Mucosa of stomach (tissue), 1 donor: Measurements from ENCODE around the gene TERF2IP.

Experiments
- H3K27me3 ChIP-seq: one replicate; pipeline ENCODE4 v1.7.0; 2013; ENCODE audit warnings: mild to moderate bottlenecking, low read length; ENCODE audit not compliant: control insufficient read depth, insufficient read depth
- H3K36me3 ChIP-seq: one replicate; pipeline ENCODE4 v1.7.0; 2013; ENCODE audit warnings: low read length; ENCODE audit not compliant: control insufficient read depth, insufficient read depth
- H3K4me1 ChIP-seq: one replicate; pipeline ENCODE4 v1.7.0; 2013; ENCODE audit warnings: mild to moderate bottlenecking, low read length; ENCODE audit not compliant: control insufficient read depth, insufficient read depth
- H3K4me3 ChIP-seq: one replicate; pipeline ENCODE4 v1.7.0; 2013; ENCODE audit warnings: low read length
- H3K9ac ChIP-seq: one replicate; pipeline ENCODE4 v1.7.0; 2013; ENCODE audit warnings: mild to moderate bottlenecking, low read length, moderate library complexity
- H3K9me3 ChIP-seq: one replicate; pipeline ENCODE4 v1.7.0; 2013; ENCODE audit warnings: mild to moderate bottlenecking, low read length, moderate library complexity; ENCODE audit not compliant: control insufficient read depth
- donor health status: Pancreatic carcinoma.

The TERF2IP gene

DNA sequence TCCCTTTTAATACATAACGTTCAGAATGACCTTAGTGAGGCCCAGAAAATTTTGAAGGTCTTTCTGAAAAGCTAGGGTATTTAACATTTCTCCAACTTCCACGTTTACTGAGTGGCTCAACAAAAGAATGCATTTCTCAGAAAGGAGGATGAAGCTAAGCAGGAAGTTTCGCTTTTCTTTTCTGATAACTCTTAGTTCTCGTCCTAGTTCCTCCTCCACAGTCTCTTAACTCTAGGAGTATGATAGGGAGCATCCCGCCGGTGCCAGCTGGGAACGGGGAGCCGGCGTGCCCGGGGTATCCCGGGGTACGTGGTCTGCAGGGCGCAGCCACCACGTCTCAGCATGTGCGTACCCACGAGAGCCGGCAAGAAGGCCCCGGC lies 471 bp upstream of the TERF2IP start:
- Histone ChIP-seq H3K4me3 (peak overlapping the region; percentile 98), H3K4me1 (peaks cover 17% of the 10 kb centered on the region), H3K9ac (peak overlapping the region; percentile 97), H3K36me3 (no peaks in the 10 kb centered on the region), H3K9me3 (no peaks in the 10 kb centered on the region), H3K27me3 (no peaks in the 10 kb centered on the region)

GRCh38 chr16:75648265-75649076 lies 898 bp downstream of the TERF2IP start:
- Histone ChIP-seq H3K27me3 (no peaks in the 10 kb centered on the region), H3K36me3 (no peaks in the 10 kb centered on the region), H3K9ac (peak overlapping the region; percentile 97), H3K4me1 (peaks cover 17% of the 10 kb centered on the region), H3K4me3 (peak overlapping the region; percentile 98), H3K9me3 (no peaks in the 10 kb centered on the region)

- Histone ChIP-seq H3K4me1 (peaks cover 6% of the 10 kb centered on the region), H3K9me3 (no peaks in the 10 kb centered on the region), H3K9ac (no peak overlapping the region), H3K36me3 (peaks cover 3% of the 10 kb centered on the region), H3K4me3 (no peak overlapping the region), H3K27me3 (no peaks in the 10 kb centered on the region)
Observed at GRCh38 chr16:75653922-75654321, 6.3 kb downstream of the TERF2IP start.

GRCh38 chr16:75658175-75658574 lies 10.6 kb downstream of the TERF2IP start:
- H3K4me1 ChIP-seq = no peaks in the 10 kb centered on the region
- H3K9ac ChIP-seq = no peak overlapping the region
- no peaks in the 10 kb centered on the region for H3K27me3 ChIP-seq
- H3K4me3 ChIP-seq = no peak overlapping the region
- H3K9me3 ChIP-seq = no peaks in the 10 kb centered on the region
- peaks cover 3% of the 10 kb centered on the region for H3K36me3 ChIP-seq

DNA sequence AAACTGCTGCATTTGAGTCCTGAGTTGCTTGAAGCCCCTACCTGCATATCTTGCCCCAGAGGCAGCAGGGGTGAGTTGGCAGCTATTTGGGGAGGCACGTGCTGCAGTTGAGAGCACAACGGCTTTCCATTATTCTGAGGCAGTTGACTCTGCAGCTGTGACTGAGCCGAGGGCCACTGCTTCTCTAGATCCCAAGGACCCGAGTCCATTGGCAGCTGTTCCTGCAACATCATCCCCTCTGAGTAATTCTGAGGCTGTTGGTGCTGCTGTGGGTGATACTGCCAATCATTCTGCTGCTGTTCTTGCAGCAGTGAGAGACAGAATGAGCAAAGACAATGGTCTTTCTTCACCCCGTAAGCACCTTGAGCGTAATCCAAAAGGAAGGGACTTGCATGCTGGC lies 12.7 kb downstream of the TERF2IP start:
- H3K4me3 ChIP-seq = no peak overlapping the region
- H3K27me3 ChIP-seq = no peaks in the 10 kb centered on the region
- H3K36me3 ChIP-seq = no peaks in the 10 kb centered on the region
- no peaks in the 10 kb centered on the region for H3K4me1 ChIP-seq
- no peaks in the 10 kb centered on the region for H3K9me3 ChIP-seq
- H3K9ac ChIP-seq = no peak overlapping the region

DNA sequence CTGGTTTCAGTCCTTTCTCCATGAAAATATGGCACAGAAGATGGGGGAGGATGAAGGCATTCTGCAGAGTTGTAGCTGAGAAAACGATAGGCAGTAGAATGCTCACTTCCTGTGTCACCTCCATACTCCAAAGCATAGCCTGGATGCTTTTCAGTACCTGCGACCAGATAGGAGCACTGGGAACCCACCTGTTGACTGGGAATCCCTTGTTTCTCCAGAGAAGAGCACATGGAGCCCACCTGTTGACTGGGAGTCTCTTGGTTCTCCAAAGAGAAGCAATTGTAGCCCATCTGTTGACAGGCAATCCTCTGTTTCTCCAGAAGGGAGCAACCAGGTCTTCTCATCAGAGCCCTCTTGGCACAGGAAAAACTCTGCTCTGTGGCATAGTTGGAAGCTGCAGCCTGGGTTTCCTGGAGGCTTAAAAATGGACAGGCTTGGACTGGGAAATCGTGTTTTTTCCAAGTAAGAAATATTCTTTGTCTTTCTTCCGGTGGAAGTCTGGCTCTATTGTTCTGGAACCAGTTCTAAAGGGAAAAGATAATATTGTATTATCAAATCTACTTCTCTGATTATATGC lies 13.2 kb downstream of the TERF2IP start:
- Histone ChIP-seq H3K36me3 (no peaks in the 10 kb centered on the region), H3K4me1 (no peaks in the 10 kb centered on the region), H3K4me3 (no peak overlapping the region), H3K9ac (no peak overlapping the region), H3K9me3 (no peaks in the 10 kb centered on the region), H3K27me3 (no peaks in the 10 kb centered on the region)

DNA sequence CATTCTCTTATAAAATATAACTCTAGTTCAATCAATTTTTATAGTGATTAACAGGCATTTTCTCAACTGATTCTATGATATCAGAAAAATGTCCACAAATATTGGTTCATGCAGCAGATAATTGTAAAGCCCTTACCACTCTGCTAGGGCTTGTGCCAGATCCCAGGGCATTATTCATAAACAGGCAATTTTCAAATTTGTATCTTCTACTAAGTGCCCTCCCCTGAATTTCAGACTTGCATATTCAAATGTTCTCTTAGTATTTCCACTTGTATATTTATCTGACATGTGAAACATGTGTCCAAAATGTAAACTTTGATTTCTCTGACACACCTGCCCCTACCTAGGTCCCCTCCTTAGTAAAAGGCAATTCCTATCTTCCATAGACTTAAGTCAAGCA lies 19.9 kb downstream of the TERF2IP start:
- Histone ChIP-seq H3K27me3 (no peaks in the 10 kb centered on the region), H3K4me1 (no peaks in the 10 kb centered on the region), H3K9me3 (no peaks in the 10 kb centered on the region), H3K4me3 (no peak overlapping the region), H3K9ac (no peak overlapping the region), H3K36me3 (no peaks in the 10 kb centered on the region)

- H3K27me3 ChIP-seq = peaks cover 31% of the 10 kb centered on the region
- H3K4me3 ChIP-seq = no peak within 1 kb of the TSS
- H3K9me3 ChIP-seq = no peaks in the 10 kb centered on the region
- peaks cover 6% of the 10 kb centered on the region for H3K4me1 ChIP-seq
- H3K9ac ChIP-seq = no peak within 1 kb of the TSS
- H3K36me3 ChIP-seq = no peaks in the 10 kb centered on the region
Observed at GRCh38 chr16:75676909-75677308, 29.3 kb downstream of the TERF2IP start, which contains the start of gene CPHXL2. TSS of gene CPHXL2 (minus strand) at chr16:75677009. CDS start at chr16:75676999, 10 bp downstream.

- Histone ChIP-seq H3K36me3 (no peaks in the 10 kb centered on the region), H3K27me3 (peaks cover 52% of the 10 kb centered on the region), H3K4me3 (no peak overlapping the region), H3K9ac (no peak overlapping the region), H3K4me1 (peaks cover 6% of the 10 kb centered on the region), H3K9me3 (no peaks in the 10 kb centered on the region)
Observed at GRCh38 chr16:75679366-75679765, 31.8 kb downstream of the TERF2IP start.

DNA sequence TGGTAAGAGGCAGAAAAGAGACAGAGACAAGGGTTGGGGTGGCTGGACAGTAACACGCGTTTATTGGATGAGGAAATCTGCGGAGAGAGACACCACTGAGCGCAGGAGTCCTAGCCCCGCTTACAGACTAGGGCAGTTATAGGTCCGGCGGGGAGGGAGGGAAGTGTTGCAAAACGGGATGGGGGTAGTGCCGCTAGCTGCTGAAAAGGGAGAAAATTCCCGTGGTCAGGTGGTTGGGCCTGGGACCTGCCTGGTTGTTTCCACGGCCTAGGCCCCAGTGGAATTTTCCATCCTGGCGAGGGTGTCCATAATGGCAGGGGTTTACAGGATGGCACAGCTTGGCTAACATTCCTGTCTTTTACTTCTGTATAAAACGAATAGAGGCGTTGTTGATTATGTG lies 34.7 kb downstream of the TERF2IP start:
- Histone ChIP-seq H3K9ac (no peak overlapping the region), H3K27me3 (peaks cover 48% of the 10 kb centered on the region), H3K9me3 (no peaks in the 10 kb centered on the region), H3K36me3 (no peaks in the 10 kb centered on the region), H3K4me1 (peaks cover 6% of the 10 kb centered on the region), H3K4me3 (no peak overlapping the region)

- Histone ChIP-seq H3K9ac (no peak overlapping the region), H3K9me3 (no peaks in the 10 kb centered on the region), H3K4me3 (no peak overlapping the region), H3K36me3 (no peaks in the 10 kb centered on the region), H3K27me3 (peaks cover 37% of the 10 kb centered on the region), H3K4me1 (no peaks in the 10 kb centered on the region)
Observed at GRCh38 chr16:75687361-75687760, 39.8 kb downstream of the TERF2IP start.

DNA sequence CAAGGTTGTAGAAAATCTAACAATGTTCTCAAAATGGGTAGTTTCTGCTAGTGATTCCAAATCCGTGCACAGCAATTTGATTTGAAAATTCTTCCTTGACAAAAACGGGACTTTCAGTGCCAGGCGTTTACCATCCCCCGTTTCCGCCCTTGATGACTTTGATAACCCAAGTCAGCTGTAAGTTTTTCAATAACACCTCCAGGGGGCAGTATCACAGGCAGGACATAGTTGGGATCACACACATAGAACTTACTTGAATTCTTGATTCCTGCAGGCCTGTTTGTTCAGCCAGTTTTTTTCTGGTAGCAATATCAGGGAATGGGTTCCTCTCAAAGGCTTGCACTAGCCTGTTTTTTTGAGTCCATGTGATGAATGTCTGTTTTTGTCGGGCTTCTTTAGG lies 48.1 kb downstream of the TERF2IP start:
- Histone ChIP-seq H3K36me3 (no peaks in the 10 kb centered on the region), H3K9me3 (no peaks in the 10 kb centered on the region), H3K9ac (no peak overlapping the region), H3K4me1 (no peaks in the 10 kb centered on the region), H3K27me3 (peaks cover 6% of the 10 kb centered on the region), H3K4me3 (no peak overlapping the region)
